22Rv1 (cell line): Measurements from ENCODE around the gene TOR1A.

Source experiments
- CTCF ChIP-seq: fragments of 450-650 bp; IDR thresholded peaks from 2 replicates; pipeline ENCODE4 v1.5.1; 2017; ENCODE audit warnings: mild to moderate bottlenecking
- ZFX ChIP-seq: fragments of 450-650 bp; IDR thresholded peaks from 2 replicates; pipeline ENCODE4 v1.6.1; 2017; ENCODE audit warnings: antibody characterized with exemption, borderline replicate concordance

DNA sequence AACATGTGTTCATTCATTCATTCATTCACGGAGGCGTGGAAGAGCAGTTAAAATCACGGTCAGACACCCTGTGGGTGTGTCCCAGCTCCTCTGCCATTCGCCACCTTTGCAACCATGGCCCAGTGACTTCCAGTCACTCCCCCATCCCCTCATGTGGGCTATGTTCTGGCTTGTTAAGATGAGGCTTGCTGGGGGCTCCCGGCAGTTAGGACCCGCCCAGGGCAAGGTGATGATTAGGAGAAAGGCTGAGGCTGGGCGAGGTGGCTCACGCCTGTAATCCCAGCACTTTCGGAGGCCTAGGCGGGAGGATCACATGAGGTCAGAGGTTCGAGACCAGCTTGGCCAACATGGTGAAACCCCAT lies 46.2 kb downstream of the TOR1A start:
- TF ChIP-seq CTCF (no peak), ZFX (no peak)
